HG03139 (cell line): ENCODE results near the gene VAC14.

ENCODE experiments used
- ATAC-seq: cut with Tn5 transposase; IDR thresholded peaks from one replicate; pipeline ENCODE4 v1.9.1; 2021; ENCODE audit not compliant: unreplicated experiment

The VAC14 gene

DNA sequence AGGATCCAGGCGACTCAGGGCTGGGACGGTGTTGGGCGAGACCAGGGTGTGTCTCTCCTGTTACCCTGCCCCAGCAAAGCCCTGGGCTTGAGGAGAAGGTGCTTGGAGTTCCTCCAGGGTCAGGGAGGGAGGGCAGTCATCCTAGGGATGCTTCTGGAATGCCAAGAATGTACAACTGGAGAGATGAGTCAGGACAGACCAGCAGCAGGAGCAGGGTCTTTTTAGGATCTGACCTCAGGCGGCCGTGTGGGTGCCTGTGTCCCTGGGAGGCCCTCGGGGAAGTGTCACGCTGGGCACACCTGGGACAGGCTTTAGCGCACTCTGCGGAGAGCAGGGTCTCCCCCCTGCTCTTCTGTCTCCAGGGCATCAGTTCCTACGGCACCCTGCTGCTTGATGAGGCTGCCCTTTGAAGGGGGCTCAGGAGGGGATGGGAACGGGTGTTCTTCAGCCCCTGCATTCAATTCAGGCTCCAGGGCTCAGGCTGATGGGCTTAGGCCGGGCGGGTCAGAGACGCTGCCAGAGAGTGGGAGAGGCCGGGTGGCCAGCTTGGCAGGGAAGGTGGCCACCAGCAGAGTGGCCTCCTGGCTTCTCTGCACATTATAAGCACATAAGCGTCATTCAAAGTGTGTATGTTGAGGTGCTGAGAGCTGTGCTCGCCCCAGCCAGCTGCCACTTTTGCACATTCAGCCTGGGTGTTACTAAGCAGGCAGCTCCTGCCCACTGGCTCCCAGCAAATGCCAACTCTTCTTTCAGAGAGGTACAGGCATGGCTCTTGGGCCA is 106.7 kb downstream of the VAC14 start:
- no peak for ATAC-seq

DNA sequence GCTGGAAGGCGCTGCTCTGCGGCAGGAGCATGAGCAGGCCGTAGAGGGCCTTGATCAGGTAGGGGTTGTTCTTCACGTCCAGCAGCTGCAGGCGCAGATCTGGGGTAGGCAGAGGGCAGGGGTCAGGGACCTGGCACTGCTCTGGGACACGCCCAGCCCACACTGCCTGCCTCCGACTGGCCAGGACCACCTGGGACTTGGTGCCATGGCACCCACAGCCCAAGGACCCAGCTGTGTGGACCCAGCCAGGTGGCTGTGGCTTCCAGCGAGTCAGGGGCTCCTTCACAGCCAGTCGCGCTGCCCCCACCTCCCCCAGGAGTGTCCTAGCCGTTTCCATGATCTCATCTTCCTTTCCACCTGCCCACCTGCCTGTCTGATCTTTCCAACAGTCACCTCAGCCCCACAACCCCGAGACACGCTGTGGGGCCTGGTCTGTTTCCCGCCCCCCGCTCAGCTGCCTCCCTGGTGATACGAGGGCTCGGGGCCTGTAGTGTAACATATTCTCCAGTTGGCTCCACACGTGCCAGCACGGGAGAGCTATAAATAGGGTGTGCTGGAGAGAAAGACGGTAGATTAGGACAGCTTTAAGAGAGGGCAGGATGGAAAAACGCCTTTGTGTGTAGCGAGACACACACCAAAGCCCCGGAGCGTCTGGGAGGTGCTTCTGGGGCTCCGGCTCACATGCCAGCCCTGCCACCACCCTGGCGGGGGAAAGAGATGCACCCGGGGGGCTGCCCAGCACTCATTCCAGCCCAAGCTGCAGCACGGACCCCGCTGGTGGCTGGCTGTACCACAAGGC is 107.9 kb downstream of the VAC14 start:
- no peak for ATAC-seq

DNA sequence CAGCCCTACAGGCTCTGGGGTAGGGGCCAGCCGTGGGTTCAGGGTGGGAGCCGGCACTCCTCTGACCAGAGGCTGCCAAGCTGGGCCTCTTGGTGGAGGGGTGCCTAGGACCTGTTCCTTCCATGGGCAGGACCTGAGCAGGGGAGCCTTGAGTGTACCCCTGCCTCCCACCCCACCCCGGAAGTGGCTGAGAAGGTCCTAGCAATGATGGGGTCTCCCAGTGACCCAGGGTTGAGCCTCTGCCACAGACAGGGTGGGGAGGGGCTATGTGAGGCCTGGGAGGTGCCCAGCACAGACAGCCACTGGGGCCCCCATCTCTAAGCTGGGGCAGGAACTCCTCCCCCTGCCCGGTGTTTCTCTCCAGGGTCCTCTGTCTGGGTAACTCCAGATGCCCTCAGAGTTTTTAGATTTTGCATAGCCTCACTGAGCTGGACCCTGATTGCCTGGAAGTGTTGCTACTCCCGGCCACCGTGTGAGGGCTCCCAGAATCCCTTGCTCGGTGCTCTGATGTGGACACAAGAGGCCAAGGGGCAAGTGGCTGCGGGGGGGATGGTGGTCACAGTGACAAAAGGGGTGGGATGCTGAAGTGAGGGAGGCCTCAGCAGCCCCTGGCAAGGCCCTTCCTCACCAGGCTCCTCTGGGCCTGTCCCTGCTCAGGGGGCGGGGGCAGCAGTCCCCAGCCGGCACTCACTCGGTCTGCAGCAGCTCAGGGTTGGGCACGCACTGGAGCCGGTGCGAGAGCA is 108.7 kb downstream of the VAC14 start:
- no peak for ATAC-seq

DNA sequence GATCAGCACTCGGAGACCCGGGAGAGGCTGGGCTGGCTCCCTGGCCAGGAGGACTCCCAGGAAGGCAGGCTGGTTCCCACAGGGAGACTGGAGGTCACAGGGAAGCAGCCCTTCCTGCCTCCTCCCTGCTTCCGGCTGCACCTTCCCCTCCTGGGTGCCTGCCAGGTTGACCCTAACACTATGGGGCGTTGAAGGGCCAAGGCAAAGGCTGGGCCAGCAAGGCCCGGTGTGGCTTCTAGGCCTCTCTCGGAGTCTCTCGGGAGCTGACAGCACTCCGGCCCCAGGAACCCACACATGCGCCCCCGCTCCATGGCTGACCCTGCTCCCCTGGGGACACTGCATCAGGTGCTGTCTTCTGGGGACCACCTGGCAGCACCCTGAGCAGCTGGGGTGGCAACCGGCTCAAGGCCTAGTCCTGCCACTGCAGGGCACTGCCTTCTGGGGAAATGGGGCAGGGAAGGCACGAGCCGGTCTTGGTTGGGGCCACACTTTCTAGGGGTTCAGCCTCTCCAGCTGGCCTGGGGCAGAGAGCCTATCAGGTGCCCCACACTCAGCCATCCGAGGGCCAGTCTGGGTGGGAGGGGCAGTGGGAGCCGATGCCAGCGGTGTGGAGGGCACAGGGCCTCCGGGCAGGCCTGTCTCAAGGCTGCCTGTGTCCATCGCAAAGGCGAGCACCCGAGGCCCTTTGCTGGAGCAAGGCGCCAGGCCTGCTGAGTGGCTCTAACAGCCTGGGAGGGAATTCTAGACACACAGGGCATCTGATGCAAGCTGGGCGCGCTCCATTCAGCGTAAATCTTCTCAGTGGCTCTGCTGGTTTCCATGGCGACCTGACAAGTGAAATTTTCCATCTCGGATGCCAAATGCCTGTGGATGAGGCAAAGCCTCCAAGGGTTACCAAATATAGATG is 109.5 kb downstream of the VAC14 start:
- no peak for ATAC-seq

DNA sequence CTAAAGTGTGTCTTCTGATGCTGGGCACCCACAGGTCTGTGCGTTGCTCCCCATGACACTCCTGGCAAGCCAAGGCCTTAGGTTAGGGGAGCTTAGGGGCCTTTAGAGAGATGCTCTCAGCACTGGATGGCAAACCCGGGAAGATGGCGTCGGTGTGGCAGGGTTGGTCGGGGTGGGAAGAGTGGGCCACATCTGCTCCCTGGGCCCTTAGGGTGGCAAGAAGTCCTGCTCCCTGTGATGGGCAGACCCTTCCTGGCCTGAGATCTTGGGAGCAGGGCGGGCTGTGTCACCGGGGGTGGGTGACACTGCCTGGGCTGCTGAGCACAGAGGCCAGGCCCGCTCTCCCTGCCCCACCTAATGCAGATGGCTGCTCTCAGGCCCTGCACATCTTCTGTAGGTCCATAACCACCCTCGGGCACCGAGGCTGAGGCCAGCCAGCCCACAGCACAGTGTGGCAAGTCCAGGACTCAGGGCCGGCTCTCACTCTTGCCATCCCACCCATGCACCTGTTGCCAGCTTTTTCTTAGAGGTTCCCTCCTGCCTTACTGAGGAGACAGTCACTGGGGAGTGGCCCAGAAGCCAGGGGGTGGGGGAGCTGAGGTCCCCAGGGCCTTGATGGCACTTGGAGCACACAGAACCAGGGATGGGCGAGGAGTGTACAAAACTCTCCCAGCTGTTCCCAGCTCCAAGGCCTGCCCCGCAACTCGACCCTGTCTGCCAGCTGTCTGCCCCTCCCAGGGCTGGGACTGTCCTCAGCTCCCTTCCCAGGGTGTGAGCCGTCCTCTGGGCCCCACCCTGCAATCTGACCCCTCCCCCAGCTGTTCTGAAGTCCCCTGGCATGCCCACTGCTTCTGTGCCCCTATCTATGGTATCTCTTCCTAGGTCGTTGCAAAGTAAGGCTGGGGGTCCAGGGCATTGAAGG is 110.7 kb downstream of the VAC14 start:
- ATAC-seq, result no peak

DNA sequence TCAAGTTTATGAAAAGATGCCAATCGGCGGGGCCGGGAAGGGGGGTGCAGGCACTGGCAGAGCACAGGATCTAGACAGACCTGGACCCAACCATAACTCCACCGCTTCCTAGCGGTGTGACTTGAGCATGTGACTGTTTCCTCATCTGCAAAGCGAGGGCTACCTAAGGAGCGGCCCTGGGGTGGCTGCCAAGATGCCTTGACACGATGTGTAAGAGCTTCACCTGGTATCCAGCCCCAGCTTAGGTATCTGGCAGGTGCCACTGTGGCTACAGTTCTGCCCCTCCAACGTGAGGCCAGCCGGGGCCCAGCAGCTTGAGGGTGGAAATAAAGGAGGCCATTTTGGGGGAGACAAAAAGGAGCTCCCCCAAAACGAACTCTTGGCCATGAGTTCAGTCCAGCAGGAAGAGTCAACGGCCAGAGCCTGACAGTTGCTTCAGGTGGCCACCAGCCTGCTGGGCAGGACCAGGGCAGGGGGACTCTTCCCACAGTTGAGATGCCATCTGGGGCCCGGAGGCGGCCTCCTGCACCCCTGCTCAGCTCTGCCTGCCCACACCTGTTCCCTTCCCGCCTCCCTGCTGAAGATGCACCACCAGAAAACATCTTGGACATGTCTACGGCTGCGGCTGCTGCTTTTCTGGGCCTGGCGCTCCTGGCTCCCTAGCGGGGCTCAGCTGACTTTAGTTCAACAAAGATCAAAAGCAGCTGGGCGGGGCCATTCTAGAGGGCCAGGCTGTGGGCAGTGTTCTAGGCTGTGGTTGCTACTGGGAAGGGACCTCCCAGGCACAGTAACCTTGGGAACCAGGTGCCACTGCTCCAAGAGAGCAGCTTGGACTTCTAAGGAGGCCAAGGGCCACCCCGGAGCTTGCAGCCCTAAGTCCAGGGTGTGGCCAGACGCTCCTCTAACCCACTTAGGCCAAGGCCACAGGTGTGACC is 111.7 kb downstream of the VAC14 start:
- ATAC-seq, result no peak

DNA sequence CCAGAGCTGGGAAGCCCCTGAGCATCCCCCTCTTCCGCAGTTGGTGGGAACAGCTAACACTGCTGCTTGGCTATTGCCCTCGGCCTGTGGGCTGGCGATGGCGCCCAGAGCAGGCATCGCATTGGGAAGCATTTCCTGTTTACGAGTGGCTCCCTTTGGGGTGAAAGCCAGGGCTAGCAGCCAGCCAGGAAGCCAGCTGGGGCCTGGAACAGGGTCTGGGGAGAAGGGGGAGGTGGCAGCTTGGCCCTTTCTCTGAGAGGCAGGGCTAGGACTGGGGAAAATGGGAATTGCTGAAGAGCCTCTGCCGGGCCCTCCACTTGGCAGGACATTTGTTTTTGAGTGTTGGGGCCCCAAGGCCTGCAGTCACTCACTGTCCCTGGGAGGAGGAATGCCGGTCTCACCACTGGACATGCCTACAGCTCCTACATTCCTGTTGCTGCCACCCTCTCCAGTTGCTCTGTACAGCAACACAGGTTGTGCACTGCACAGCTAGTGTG is 112.7 kb downstream of the VAC14 start:
- no peak for ATAC-seq

DNA sequence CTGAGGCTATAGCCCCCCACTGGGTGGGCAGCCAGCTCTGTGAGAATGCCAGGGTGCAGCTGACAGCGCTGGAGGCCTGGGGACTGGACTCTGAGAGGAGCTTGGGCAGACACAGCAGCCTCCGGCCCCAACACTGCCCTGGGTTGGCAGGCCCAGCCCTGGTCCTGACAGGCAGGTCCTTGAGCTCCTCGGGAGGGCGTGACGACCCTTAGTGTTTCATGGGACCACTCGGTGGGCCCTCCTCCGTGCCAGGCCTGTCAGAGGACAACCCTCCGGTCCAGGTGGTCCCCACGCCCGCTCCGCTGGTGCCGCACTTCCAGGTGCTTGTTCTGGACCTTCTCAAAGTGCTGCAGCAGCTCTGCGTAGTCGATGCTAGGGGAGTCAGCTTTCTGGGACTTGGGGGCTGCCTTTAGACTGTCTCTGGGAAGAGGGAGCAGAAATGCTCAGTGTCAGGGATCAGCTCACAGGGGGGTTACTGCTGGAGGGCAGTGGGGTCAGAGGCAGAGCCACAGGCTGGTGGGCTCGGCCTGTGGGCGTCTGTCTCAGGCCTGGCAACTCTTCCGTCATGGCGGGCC is 113.2 kb downstream of the VAC14 start:
- no peak for ATAC-seq

DNA sequence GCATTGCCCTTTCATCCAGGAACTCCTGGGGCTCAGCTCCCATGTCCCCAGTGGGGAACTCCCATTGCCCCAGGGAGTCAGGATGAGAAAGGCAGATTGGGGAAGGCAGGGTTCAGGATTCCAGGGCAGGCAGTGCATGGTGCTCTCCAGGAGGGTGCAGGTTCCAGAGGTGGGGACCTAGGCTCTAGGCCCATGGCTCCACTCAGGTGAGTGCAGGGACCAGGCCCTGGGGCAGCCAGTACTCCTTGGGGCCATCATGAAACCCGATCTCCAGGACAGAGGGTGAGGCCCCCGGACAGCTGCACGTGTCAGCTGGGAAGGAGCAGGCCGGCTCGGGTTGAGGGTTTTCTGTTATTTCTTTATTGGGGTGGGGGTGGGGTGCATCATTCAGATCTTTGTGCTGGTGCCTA is 113.9 kb downstream of the VAC14 start:
- no peak for ATAC-seq

DNA sequence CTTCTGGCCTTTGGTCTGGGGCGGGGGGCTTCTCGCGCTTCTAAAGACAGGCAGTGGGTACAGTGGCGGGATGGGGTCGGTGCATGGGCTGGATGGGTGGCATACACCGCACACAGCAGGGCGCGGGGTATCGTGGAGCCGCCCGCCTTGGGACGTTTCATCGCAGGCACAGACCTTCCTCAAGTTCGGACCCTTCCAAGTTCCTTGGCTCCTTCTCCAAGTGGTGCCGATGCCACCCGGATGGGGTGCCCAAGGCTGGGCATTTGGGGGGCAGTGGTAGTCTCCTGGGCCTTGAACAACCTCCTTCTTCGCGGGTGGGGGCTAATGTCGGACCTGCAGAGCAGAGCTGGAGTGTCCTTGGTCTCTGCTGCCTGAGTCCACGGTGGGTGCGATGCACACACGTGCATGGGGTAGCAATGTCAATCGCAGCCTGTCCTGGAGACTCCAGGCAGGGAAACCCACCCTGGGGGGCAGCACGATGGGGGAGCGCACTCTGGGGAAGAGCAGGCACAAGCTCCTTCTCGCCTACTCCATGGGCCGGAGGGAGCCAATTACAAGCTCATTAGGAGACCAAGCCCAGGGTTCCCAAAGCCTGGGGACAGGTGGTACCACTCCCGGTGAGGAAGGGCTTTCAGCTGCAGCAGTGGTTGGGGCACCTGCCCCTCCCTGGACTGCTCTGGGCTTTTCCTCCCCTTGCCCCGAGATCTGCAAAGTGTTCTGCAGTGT is 114.4 kb downstream of the VAC14 start:
- ATAC-seq, result no peak

DNA sequence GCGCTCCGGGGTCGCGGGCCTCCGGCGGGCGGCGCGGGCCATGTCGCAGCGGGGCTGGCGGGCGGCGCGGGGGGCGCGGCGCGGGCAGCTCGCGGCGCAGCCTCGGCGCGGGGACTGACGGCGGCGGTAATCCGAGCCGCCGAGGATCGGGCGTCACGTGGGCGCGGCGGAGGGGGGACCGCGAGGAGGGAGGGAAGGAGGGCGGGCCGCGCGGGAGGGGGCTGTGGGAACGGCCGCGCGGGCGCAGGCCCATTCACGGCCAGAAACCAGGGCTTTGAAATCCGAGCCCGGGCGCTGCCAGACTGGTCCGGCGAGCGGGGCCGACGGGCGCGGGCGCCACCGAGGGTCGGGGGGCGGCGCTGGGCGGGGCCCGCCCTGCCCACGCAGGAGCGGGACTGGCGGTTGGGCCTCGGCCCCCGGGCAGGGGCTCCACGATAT is 115.0 kb downstream of the VAC14 start, which contains the start of gene MTSS2:
MTSS2 (minus strand) TSS at position 116 of the 438 bp plus-strand sequence. CDS start 262 bp downstream, outside the sequence.
- ATAC-seq, result no peak

DNA sequence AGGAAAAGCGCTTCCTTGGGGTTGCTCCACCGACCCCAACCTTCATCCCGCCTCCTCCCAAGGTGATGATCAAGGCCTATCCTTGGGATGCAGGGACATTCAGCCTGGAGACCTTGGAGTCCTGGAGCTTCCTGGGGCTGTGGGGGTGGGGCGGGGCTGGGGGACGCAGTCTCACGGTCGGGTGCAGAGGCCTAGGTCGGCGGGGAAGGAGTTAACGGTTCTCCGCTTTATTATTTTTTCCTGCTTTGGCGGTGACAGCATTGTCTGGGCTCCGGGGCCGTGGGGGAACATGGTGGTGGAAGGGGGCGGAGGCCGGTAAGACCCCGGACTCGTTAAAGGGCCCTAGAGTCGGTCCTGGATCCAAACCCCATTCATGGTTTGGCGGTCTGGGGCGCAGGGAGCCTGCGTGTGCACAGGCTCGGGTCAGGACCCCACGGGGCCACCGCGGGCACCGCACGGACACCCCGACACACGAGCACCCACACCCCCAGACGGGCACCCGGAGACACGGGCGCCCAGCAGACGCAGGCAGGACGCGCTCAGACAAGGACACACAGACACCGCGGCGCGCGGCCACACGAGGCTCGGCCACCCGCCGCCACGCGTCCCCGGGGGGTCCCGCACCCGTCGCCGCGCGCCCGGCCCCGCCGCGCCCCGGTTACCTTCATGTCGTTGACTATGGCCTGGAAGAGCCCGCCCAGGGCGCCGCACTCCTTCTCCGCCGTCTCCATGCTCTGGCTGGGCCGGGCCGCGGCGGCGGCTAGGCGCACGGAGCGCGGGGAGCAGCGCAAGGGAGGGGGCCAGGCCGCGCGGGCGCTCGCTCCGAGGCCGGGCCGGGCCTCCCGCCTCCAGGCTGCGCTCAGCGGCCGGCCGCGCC is 115.7 kb downstream of the VAC14 start:
- no peak for ATAC-seq

DNA sequence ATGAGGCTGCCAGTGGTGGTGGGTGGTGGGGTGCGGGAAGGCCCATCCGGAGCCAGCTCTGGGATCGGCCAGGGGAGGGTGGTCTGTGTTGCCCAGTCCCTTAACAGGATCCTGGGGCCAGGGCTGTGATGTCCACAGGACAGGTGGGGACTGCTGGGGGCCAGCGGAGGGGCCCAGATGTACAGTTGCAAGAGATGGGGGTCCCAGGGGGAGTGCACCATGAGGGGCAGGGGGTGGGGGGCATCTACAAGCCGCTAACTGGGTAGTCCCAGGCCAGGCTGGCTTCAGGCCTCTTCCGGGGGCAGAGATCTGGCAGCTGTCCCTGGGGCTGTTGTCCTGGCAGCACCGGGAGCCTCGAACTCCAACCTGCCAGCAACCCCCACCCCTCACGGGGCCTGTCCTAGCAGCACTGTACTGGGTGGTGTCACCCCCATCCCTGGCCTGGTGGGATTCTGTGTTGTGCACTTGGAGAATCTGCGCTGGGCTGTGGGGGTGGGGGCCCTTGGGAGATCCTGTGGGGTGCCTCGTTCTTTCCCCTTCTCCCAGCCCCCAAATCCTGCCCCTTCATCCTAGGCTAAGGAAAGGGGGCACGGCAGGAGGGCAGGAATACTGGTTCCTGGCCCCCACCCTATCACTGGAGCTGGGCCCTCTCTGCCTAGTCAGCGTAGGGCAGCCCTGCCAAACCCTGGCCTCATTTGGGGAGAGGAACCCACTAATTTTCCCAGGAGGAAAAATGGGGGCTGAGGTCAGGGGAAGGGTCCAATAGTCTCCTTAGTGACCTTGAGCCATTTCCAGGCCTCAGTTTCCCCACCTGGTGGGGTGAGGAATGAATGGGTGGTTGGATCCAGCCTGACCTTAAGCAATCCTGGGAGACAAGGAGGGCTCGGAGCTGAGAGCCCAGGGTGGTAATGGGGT is 116.6 kb downstream of the VAC14 start:
- no peak for ATAC-seq

DNA sequence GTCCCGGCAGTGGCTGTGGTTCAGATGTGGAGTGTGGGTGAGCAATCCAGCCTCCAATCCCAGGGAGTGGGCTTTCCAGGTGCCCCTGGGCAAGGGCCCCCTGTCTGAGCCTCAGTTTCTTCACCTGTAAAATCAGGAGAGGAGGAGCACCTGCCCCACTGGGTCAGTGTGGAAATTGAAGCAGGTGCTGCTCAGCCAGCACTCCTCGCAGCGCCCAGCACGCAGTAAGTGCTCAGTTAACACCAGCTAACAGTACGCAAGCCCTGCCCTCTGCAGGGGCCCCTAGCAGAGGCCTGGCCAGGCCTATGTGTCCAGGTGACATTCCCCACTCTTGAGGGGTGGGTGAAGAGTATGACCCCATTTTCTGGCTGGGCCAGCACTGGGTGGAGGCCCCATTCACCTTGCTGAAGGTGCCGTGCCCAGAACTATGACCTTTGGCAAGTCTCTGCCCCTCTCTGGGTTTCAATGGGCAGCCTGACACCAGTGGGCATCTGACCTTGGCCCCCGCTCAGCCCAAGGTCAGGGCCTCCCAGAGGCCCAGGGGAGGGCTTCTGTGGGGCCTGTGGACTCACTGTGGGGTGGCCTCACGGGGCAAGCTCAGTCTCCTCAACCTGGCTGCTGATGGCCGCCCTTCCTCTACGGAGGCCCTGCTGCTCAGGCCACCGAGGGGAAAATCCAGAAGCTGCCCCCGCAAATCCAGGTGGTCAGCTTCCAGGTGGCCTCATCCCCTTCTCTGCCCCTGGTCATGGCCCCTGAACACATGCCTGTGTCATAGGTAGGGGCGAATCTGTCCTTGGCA is 117.6 kb downstream of the VAC14 start:
- ATAC-seq, result no peak
